Esophagus muscularis mucosa (tissue), 3 donors: ENCODE data around the gene TNP1.

Experiments
- CTCF ChIP-seq, 3 experiments: fragments of 200-600 bp in 2 of 3; fragments of 450-650 bp in 1 of 3; sonication (generic) in 2 of 3; IDR thresholded peaks; one replicate each; pipeline ENCODE4 v1.5.1; 2017 to 2019; ENCODE audit warnings: antibody characterized with exemption in 3 of 3, mild to moderate bottlenecking in 2 of 3, moderate library complexity in 1 of 3
- POLR2A ChIP-seq: fragments of 450-650 bp; IDR thresholded peaks from one replicate; pipeline ENCODE4 v1.6.1; 2017; ENCODE audit warnings: antibody characterized with exemption, moderate library complexity, mild to moderate bottlenecking, low read depth

GRCh38 chr2:216897561-216898203 is 37.8 kb upstream of the TNP1 start:
- TF ChIP-seq POLR2A (no peak), CTCF (IDR thresholded peaks at IDR 0.05) (no peak)
